Spleen (tissue), 11 donors: ENCODE data around the gene CHRNA4. TPM values are rescaled to one million over a fixed set of nuclear protein-coding genes. Genes with fewer than 3 reads are reported as not detected.

Experiments
- DNase-seq: peaks from one replicate; pipeline ENCODE4 v3.0.0-alpha.2; 2020
- H3K27ac ChIP-seq, 8 donors: fragments of 200-600 bp; sonication (generic) in 7 of 8; 1 replicate in 4 of 8; 2 replicates in 4 of 8; pipeline versions ENCODE4 v1.5.0 to v1.8.0; 2016 to 2021; ENCODE audit warnings: inconsistent platforms in 4 of 8, mild to moderate bottlenecking in 4 of 8, moderate library complexity in 1 of 8
- H3K27me3 ChIP-seq, 7 donors: fragments of 200-600 bp; sonication (generic) in 6 of 7; replicated peaks in 1 of 7; 1 replicate in 4 of 7; 2 replicates in 3 of 7; pipeline versions ENCODE4 v1.5.0 to v1.8.0; 2016 to 2021; ENCODE audit warnings: inconsistent platforms in 3 of 7, mild to moderate bottlenecking in 1 of 7
- H3K36me3 ChIP-seq, 6 donors: fragments of 200-600 bp; sonication (generic) in 5 of 6; 1 replicate in 4 of 6; 2 replicates in 2 of 6; pipeline versions ENCODE4 v1.5.0 to v1.8.0; 2016 to 2021; ENCODE audit warnings: inconsistent platforms in 2 of 6
- H3K4me1 ChIP-seq, 6 donors: fragments of 200-600 bp; sonication (generic) in 5 of 6; 1 replicate in 3 of 6; 2 replicates in 3 of 6; pipeline versions ENCODE4 v1.5.0 to v1.8.0; 2016 to 2021; ENCODE audit warnings: inconsistent platforms in 3 of 6
- H3K4me3 ChIP-seq, 8 donors: fragments of 200-600 bp; sonication (generic) in 7 of 8; 1 replicate in 4 of 8; 2 replicates in 4 of 8; pipeline versions ENCODE4 v1.5.0 to v1.8.0; 2016 to 2021; ENCODE audit warnings: inconsistent platforms in 4 of 8, mild to moderate bottlenecking in 4 of 8, moderate library complexity in 2 of 8
- H3K9me3 ChIP-seq, 8 donors: fragments of 200-600 bp; sonication (generic) in 7 of 8; 1 replicate in 4 of 8; 2 replicates in 4 of 8; pipeline versions ENCODE4 v1.5.0 to v1.8.0; 2016 to 2021; ENCODE audit warnings: inconsistent platforms in 4 of 8
- POLR2A ChIP-seq, 3 donors: fragments of 450-650 bp; IDR thresholded peaks; one replicate each; pipeline ENCODE4 v1.5.1; 2017; ENCODE audit warnings: antibody characterized with exemption in 3 of 3, mild to moderate bottlenecking in 1 of 3
- POLR2AphosphoS5 ChIP-seq, 3 donors: sonication (generic); formaldehyde crosslinking; IDR thresholded peaks; one replicate each; pipeline ENCODE4 v1.5.1; 2017; ENCODE audit warnings: antibody characterized with exemption in 3 of 3
- WGBS, 5 donors: extraction: QIAGEN DNeasy Blood & Tissue Kit in 3 of 5; methylation state at CpG; one replicate each; pipeline versions ENCODE4 v1.1.5 to v1.1.7; 2013 to 2018; 5-methylcytosine and 5-hydroxymethylcytosine counted together
- intact Hi-C: fragments of 100-400 bp; cut with DNase I; formaldehyde crosslinking; loops from one replicate; pipeline ENCODE4 v1.15.0; 2023; ENCODE audit warnings: low total_unique reads
- polyA plus RNA-seq, 3 donors: library from polyadenylated mRNA; stranded (reverse); fragments of 200-250 nt; gene quantifications; one replicate each; pipeline ENCODE4 v1.2.1, GENCODE V29; 2013
- total RNA-seq, 7 donors: library from RNA; depleted of rRNA in 3 of 7; stranded (reverse); fragments of >200 nt in 3 of 7; fragmentation: NEBNext Ultra II Directional in 4 of 7; extraction: Animal tissue kit (Norgen Biotek cat#: 25700) in 4 of 7; gene quantifications; one replicate each; pipeline versions ENCODE4 v1.1.0 to v1.2.1, GENCODE V29; 2016 to 2021
- TF ChIP-seq, protein P1 (sequence below), 11 experiments: fragments of 200-600 bp in 7 of 11; fragments of 450-650 bp in 4 of 11; sonication (generic) in 4 of 11; IDR thresholded peaks in 8 of 11; conservative IDR thresholded peaks in 3 of 11; 1 replicate in 7 of 11; 2 replicates in 4 of 11; pipeline versions ENCODE4 v1.4.0 to v1.8.0; 2016 to 2021; ENCODE audit warnings: antibody characterized with exemption in 11 of 11, inconsistent platforms in 4 of 11, mild to moderate bottlenecking in 1 of 11
- donor health status: healthy with polysubstance abuse.
- donor health status: DM: no; HTN: no; CAD: no; lungs with moderate emphysema.
- donor health status: DM: no; HTN: no; CAD: no.
- donor health status: Bipolar disorder and iron deficiency.
- donor health status: healthy.
- donor health status: DM: no; HTN: no; CAD: no.
- donor health status: DM: yes; HTN: yes; CAD: no.

CHRNA4 gene
- total and polyA plus RNA-seq, 10 donors: 0.15 to 13.8 (median 1.3) TPM; not detected in 1

DNA sequence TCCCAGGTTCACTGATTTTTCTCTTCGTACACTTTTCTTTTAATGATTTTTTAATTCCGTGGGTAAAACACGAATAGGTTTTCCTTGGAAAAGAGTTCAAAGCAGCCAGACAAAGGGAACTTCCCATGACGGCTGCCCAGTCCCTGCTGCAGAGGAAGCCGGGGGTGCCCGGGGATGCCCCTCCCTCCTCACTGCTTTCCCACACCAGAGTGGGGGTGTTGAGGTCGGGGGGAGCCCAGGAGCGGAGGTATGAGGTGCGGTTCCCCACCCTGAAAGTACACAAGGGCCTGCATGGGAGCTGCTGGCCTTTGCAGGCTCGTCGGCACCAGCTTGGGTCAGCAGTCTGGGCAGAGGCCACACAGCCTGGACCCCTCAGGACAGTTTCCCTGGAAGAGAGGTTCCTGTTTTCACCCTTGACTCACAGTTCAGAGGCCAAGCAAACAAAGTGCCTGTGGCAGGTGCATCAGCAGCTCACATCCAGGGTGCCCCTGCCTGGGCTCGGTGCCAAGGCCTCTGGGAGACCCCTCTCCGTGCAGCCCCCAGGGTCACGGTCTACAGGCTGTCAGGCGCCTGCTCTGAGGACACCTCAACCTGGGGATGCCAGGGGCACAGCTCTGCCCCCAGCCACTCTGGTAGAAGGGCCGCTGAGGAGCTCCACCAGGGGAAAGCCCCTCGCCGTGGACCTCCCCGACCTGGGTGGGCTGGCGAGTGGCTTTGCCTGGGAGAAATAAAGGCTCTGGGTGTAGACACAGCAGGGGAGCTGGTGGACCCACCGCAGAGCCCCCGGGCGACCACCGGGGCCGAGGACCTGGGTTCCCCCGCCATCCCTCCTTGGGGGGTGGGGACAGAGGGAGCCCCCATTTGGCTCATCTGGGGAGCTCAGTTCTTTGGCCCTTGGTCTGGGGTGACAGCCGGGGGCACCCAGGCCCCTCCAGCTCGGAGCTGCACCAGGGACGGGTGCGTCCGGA lies 15.4 kb upstream of the CHRNA4 start:
- H3K27ac ChIP-seq: no peak overlapping the region
- peaks cover 0 to 8% (median 0%) of the 10 kb centered on the region in 6 donors for H3K4me1 ChIP-seq
- no peaks in the 10 kb centered on the region for H3K36me3 ChIP-seq
- no peaks in the 10 kb centered on the region for H3K9me3 ChIP-seq
- no peak overlapping the region for H3K4me3 ChIP-seq
- no peak for TF ChIP-seq POLR2A (IDR thresholded peaks at IDR 0.05)
- TF ChIP-seq, protein P1, sequence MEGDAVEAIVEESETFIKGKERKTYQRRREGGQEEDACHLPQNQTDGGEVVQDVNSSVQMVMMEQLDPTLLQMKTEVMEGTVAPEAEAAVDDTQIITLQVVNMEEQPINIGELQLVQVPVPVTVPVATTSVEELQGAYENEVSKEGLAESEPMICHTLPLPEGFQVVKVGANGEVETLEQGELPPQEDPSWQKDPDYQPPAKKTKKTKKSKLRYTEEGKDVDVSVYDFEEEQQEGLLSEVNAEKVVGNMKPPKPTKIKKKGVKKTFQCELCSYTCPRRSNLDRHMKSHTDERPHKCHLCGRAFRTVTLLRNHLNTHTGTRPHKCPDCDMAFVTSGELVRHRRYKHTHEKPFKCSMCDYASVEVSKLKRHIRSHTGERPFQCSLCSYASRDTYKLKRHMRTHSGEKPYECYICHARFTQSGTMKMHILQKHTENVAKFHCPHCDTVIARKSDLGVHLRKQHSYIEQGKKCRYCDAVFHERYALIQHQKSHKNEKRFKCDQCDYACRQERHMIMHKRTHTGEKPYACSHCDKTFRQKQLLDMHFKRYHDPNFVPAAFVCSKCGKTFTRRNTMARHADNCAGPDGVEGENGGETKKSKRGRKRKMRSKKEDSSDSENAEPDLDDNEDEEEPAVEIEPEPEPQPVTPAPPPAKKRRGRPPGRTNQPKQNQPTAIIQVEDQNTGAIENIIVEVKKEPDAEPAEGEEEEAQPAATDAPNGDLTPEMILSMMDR (IDR thresholded peaks at IDR 0.05 in 8 of 11, conservative IDR thresholded peaks at IDR 0.05 in 3 of 11): no peak
- no peak for TF ChIP-seq POLR2AphosphoS5 (IDR thresholded peaks at IDR 0.05)
- DNase-seq: no peak
- intact Hi-C loops: no loop called here
- WGBS, 5 donors: 52 to 60% (median 57%) methylated on average over 25 to 31 of the region's 31 CpGs
- peaks cover 0 to 96% (median 17%) of the 10 kb centered on the region in 7 donors for H3K27me3 ChIP-seq

DNA sequence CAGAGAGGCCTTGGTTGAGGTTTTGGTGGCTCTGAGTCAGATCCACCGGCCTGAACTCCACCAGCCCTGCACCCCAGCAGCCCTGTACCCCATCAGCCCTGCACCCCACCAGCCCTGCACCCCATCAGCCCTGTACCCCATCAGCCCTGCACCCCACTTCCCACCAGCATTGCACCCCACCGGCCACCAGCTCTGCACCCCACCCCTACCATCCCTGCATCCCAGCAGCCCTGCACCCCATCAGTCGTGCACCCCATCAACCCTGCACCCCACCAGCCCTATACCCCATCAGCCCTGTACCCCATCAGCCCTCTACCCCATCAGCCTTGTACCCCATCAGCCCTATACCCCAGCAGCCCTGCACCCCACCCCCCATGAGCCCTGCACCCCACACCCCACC lies 14.3 kb upstream of the CHRNA4 start:
- H3K36me3 ChIP-seq: no peaks in the 10 kb centered on the region
- DNase-seq: no peak
- no peaks in the 10 kb centered on the region for H3K9me3 ChIP-seq
- H3K27me3 ChIP-seq: peaks cover 0 to 95% (median 17%) of the 10 kb centered on the region in 7 donors
- intact Hi-C loops: no loop called here
- WGBS, 5 donors: 76 to 96% (median 82%) methylated on average over 3 of the region's 3 CpGs
- no peak overlapping the region for H3K27ac ChIP-seq
- H3K4me3 ChIP-seq: no peak overlapping the region
- H3K4me1 ChIP-seq: peaks cover 0 to 6% (median 0%) of the 10 kb centered on the region in 6 donors
- TF ChIP-seq POLR2A (IDR thresholded peaks at IDR 0.05) (no peak), POLR2AphosphoS5 (IDR thresholded peaks at IDR 0.05) (no peak)
- TF ChIP-seq, protein P1 (IDR thresholded peaks at IDR 0.05 in 8 of 11, conservative IDR thresholded peaks at IDR 0.05 in 3 of 11): no peak

GRCh38 chr20:63374504-63374903 lies 13.4 kb upstream of the CHRNA4 start:
- Histone ChIP-seq H3K4me1 (peaks cover 0 to 6% (median 0%) of the 10 kb centered on the region in 6 donors), H3K27ac (no peak overlapping the region), H3K9me3 (no peaks in the 10 kb centered on the region), H3K27me3 (peaks cover 0 to 93% (median 17%) of the 10 kb centered on the region in 7 donors), H3K4me3 (no peak overlapping the region), H3K36me3 (no peaks in the 10 kb centered on the region)
- TF ChIP-seq, protein P1 (IDR thresholded peaks at IDR 0.05 in 8 of 11, conservative IDR thresholded peaks at IDR 0.05 in 3 of 11): no peak
- no peak for TF ChIP-seq POLR2AphosphoS5 (IDR thresholded peaks at IDR 0.05)
- TF ChIP-seq POLR2A (IDR thresholded peaks at IDR 0.05): no peak
- DNase-seq: no peak
- intact Hi-C loops: no loop called here
- 62 to 72% (median 69%) methylated on average over 8 to 12 of the region's 12 CpGs for WGBS, 5 donors

DNA sequence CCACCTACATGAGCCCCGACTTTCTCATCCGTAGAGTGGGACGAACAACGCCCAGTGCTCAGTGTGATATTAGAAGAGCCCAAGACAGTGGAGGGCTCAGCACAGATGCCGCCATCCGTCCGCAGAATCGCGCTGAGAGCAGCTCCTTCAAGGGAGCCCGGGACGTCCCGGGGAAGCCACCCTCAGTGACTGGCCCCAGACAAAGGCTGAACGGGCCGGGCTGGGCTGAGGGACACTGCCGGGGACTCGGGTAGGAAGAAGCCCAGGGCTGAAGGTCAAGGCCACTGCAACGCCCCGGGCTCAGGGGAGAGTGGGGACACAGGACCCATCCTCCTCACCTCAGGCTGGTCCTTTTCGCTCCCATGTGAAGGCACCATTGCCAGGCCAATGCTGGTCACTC lies 12.8 kb upstream of the CHRNA4 start:
- H3K27ac ChIP-seq: no peak overlapping the region
- TF ChIP-seq POLR2AphosphoS5 (IDR thresholded peaks at IDR 0.05) (no peak), POLR2A (IDR thresholded peaks at IDR 0.05) (no peak)
- intact Hi-C loops: no loop called here
- H3K36me3 ChIP-seq: no peaks in the 10 kb centered on the region
- WGBS, 5 donors: 75 to 87% (median 82%) methylated on average over 16 to 19 of the region's 19 CpGs
- peaks cover 0 to 88% (median 17%) of the 10 kb centered on the region in 7 donors for H3K27me3 ChIP-seq
- H3K9me3 ChIP-seq: no peaks in the 10 kb centered on the region
- H3K4me3 ChIP-seq: no peak overlapping the region
- no peak for DNase-seq
- H3K4me1 ChIP-seq: peaks cover 0 to 6% (median 0%) of the 10 kb centered on the region in 6 donors
